ENCODE results near the gene CD2AP. TPM values are rescaled to one million over a fixed set of nuclear protein-coding genes. Genes with fewer than 3 reads are reported as not detected.

CD2AP gene
- total and polyA plus RNA-seq, 9 of the 15 experiments (the other 6 are each of a cell fraction or from before 2014, with no cell fraction given): 9.4 to 69.7 (median 38.7) TPM

DNA sequence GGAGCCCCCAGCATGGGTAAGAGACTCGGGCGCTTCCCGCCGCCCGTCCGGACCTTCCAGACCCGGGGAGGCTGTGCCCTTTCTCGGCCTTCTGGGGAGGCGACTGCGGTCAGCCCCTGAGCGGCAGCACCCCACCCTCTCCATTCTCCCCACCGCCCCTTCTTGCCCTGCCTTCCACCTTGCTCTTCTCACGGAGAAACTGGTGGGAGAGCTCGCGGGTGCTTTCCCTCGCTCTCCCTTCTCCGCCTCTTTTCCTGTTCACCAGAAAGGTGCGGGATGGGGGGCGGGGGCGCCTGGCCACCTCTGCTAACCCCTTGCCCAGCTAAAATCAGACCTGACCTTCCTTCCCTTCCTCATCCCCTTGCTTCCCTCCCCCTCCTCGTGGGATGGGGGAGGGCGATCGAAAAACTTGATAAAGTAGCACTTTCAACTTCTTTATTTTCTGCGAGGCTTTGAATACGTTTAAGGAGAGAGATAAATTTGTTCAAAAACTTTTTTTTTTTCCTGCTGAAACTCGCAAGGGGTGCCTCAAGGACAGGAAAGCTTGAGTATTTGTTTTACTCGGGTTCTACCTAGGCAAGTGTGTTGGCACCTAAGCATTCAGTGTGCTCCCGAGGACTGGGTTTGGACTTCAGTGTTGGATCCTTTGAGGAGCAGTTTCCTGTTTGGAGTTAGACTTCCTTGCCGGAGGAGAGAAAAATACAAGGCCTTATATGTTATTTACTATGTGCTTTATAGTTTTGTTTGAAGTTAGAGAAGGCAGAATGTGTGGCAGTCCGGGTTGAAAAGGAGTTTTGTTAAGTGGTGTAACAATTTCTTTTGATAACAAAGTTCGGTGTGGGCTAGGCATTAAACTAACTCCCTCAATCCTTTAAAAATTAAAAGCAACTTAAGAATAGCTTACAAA is 897 bp downstream of the CD2AP start (continued):
- TF ChIP-seq ETV6 (IDR thresholded peaks at IDR 0.05; ENCODE audit: borderline replicate concordance in 1 of 2, low read depth in 2 of 2, low read length in 1 of 2) (peak in 1 of 2 experiments; percentile 14; a peak in 1 of 4 replicates), ETV6 (CRISPR knock-in tag; IDR thresholded peaks at IDR 0.05; ENCODE audit: borderline replicate concordance) (no peak), TAF9B (IDR thresholded peaks at IDR 0.05; ENCODE audit: partially characterized antibody) (peak; percentile 50), ZBTB7A (IDR thresholded peaks at IDR 0.05; ENCODE audit: borderline replicate concordance, control insufficient read depth, low read depth, low read length) (no peak; the same call in 1 of the 2 replicates), KDM1A (IDR thresholded peaks at IDR 0.05) (peak; percentile 71 to 95; a peak in 3 of 4 replicates), DPF2 (IDR thresholded peaks at IDR 0.05) (peak; percentile 80), EP400 (IDR thresholded peaks at IDR 0.05) (peak; percentile 76), RAD51 (IDR thresholded peaks at IDR 0.05; ENCODE audit: borderline replicate concordance, low read depth) (peak; percentile 18; the same call in 1 of the 2 replicates), NEUROD1 (IDR thresholded peaks at IDR 0.05; ENCODE audit: borderline replicate concordance, low read depth, low read length, partially characterized antibody) (peak; percentile 34), NBN (IDR thresholded peaks at IDR 0.05; ENCODE audit: low read depth) (0 out of 2 replicates have a peak, but pooled peaks have one; percentile 50), PHF8 (IDR thresholded peaks at IDR 0.05; ENCODE audit: borderline replicate concordance, low read length) (peak; percentile 26; the same call in 1 of the 2 replicates), ZNF3 (CRISPR knock-in tag; IDR thresholded peaks at IDR 0.05) (0 out of 2 replicates have a peak, but pooled peaks have one; percentile 19), MYBL2 (IDR thresholded peaks at IDR 0.05; ENCODE audit: low read depth) (no peak), MYBL2 (CRISPR knock-in tag; IDR thresholded peaks at IDR 0.05; ENCODE audit: borderline replicate concordance) (no peak)
- TF ChIP-seq, protein P1, sequence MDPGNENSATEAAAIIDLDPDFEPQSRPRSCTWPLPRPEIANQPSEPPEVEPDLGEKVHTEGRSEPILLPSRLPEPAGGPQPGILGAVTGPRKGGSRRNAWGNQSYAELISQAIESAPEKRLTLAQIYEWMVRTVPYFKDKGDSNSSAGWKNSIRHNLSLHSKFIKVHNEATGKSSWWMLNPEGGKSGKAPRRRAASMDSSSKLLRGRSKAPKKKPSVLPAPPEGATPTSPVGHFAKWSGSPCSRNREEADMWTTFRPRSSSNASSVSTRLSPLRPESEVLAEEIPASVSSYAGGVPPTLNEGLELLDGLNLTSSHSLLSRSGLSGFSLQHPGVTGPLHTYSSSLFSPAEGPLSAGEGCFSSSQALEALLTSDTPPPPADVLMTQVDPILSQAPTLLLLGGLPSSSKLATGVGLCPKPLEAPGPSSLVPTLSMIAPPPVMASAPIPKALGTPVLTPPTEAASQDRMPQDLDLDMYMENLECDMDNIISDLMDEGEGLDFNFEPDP (CRISPR knock-in tag; IDR thresholded peaks at IDR 0.05): no peak
- TF ChIP-seq, protein P2, sequence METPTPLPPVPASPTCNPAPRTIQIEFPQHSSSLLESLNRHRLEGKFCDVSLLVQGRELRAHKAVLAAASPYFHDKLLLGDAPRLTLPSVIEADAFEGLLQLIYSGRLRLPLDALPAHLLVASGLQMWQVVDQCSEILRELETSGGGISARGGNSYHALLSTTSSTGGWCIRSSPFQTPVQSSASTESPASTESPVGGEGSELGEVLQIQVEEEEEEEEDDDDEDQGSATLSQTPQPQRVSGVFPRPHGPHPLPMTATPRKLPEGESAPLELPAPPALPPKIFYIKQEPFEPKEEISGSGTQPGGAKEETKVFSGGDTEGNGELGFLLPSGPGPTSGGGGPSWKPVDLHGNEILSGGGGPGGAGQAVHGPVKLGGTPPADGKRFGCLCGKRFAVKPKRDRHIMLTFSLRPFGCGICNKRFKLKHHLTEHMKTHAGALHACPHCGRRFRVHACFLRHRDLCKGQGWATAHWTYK (CRISPR knock-in tag; IDR thresholded peaks at IDR 0.05): no peak
- TF ChIP-seq, protein P3, sequence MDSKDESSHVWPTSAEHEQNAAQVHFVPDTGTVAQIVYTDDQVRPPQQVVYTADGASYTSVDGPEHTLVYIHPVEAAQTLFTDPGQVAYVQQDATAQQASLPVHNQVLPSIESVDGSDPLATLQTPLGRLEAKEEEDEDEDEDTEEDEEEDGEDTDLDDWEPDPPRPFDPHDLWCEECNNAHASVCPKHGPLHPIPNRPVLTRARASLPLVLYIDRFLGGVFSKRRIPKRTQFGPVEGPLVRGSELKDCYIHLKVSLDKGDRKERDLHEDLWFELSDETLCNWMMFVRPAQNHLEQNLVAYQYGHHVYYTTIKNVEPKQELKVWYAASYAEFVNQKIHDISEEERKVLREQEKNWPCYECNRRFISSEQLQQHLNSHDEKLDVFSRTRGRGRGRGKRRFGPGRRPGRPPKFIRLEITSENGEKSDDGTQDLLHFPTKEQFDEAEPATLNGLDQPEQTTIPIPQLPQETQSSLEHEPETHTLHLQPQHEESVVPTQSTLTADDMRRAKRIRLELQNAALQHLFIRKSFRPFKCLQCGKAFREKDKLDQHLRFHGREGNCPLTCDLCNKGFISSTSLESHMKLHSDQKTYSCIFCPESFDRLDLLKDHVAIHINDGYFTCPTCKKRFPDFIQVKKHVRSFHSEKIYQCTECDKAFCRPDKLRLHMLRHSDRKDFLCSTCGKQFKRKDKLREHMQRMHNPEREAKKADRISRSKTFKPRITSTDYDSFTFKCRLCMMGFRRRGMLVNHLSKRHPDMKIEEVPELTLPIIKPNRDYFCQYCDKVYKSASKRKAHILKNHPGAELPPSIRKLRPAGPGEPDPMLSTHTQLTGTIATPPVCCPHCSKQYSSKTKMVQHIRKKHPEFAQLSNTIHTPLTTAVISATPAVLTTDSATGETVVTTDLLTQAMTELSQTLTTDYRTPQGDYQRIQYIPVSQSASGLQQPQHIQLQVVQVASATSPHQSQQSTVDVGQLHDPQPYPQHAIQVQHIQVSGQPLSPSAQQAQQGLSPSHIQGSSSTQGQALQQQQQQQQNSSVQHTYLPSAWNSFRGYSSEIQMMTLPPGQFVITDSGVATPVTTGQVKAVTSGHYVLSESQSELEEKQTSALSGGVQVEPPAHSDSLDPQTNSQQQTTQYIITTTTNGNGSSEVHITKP (IDR thresholded peaks at IDR 0.05; ENCODE audit: partially characterized antibody): peak; percentile 73
- TF ChIP-seq, protein P4, sequence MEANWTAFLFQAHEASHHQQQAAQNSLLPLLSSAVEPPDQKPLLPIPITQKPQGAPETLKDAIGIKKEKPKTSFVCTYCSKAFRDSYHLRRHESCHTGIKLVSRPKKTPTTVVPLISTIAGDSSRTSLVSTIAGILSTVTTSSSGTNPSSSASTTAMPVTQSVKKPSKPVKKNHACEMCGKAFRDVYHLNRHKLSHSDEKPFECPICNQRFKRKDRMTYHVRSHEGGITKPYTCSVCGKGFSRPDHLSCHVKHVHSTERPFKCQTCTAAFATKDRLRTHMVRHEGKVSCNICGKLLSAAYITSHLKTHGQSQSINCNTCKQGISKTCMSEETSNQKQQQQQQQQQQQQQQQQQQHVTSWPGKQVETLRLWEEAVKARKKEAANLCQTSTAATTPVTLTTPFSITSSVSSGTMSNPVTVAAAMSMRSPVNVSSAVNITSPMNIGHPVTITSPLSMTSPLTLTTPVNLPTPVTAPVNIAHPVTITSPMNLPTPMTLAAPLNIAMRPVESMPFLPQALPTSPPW (CRISPR knock-in tag; IDR thresholded peaks at IDR 0.05): peak; percentile 88
